Choroid plexus epithelial cell (primary cell): ENCODE results near the gene CUL1.
A peak's percentile ranks its signal among the peaks of the same experiment; 100 is the strongest.

Experiments
- DNase-seq: peaks from one replicate; pipeline ENCODE4 v3.0.0-alpha.2; 2010; ENCODE audit warnings: low read depth
- H3K4me3 ChIP-seq: 2 replicates; pipeline ENCODE4 v1.5.1; 2011; ENCODE audit warnings: low read depth, mild to moderate bottlenecking, control low read depth, low read length, moderate library complexity
- TF ChIP-seq, protein P1 (sequence below): conservative IDR thresholded peaks from 2 replicates; pipeline ENCODE4 v1.5.1; 2011; ENCODE audit warnings: low read depth, mild to moderate bottlenecking, control low read depth, inconsistent platforms, low read length, moderate library complexity

The CUL1 gene

DNA sequence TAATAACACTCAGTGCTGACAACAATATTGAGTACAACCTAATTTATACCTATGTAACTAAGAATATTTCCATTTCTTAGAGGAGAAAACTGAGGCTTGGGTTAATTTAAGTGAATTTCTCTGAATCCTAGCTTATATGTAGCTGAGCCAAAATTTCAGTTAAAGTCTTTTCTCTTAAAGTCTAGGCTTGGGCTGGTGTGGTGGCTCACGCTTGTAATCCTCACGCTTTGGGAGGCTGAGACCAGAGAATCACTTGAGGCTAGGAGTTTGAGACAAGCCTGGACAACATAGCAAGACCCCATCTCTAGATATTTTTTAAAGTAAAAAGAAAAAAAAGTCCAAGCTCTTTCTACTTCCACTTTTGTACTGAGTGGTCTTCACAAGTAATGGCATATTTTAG lies 92.1 kb downstream of the CUL1 start:
- TF ChIP-seq, protein P1, sequence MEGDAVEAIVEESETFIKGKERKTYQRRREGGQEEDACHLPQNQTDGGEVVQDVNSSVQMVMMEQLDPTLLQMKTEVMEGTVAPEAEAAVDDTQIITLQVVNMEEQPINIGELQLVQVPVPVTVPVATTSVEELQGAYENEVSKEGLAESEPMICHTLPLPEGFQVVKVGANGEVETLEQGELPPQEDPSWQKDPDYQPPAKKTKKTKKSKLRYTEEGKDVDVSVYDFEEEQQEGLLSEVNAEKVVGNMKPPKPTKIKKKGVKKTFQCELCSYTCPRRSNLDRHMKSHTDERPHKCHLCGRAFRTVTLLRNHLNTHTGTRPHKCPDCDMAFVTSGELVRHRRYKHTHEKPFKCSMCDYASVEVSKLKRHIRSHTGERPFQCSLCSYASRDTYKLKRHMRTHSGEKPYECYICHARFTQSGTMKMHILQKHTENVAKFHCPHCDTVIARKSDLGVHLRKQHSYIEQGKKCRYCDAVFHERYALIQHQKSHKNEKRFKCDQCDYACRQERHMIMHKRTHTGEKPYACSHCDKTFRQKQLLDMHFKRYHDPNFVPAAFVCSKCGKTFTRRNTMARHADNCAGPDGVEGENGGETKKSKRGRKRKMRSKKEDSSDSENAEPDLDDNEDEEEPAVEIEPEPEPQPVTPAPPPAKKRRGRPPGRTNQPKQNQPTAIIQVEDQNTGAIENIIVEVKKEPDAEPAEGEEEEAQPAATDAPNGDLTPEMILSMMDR, result no peak
- no peak overlapping the region for H3K4me3 ChIP-seq

DNA sequence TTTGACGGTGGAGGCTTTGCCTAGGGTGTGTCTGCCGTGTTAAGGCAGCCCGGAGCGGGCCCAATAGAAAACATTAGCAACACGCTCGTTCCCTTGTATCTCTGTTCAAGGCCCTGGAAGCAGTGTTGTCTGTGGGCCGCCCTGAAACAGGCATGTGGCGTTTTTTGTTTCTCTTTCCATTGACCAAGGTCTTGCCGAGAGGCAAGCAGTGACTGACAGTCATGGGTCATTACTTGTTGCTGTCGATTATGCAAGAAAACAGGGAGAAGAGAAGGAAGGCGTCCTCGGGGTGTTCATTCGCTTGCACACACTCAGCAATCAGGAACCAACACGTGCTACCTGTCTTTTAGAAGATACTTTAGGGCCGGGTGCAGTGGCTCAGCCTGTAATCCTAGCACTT lies 92.8 kb downstream of the CUL1 start:
- H3K4me3 ChIP-seq, result no peak overlapping the region
- TF ChIP-seq, protein P1, result no peak
- DNase-seq, result no peak

More for the DNA sequence above, 92.1 kb downstream of the CUL1 start:
- DNase-seq, result no peak

DNA sequence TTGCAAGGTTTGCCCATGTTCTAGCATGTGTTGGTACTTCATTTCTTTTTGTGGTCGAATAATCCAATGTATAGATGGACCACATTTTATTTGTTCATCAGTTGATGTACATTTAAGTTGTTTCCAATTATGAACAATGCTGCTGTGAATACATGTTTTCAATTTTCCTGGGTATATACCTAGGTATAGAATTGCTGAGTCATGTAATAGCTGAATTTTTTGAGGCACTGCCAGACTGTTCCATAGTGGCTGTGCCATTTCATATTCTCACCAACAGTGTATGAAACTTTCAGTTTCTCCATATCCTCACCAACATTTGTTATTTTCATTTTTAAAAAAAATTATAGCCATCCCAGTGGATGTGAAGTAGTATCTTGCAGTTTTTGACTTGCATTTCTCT lies 94.9 kb downstream of the CUL1 start:
- TF ChIP-seq, protein P1, result no peak
- H3K4me3 ChIP-seq, result no peak overlapping the region
- peak; percentile 15 for DNase-seq

- no peak for DNase-seq
- no peak overlapping the region for H3K4me3 ChIP-seq
- TF ChIP-seq, protein P1, result no peak
Observed at GRCh38 chr7:148794476-148794875, 95.8 kb downstream of the CUL1 start.

GRCh38 chr7:148796841-148797240 lies 98.1 kb downstream of the CUL1 start:
- TF ChIP-seq, protein P1, result no peak

GRCh38 chr7:148799893-148800555 lies 101.3 kb downstream of the CUL1 start:
- H3K4me3 ChIP-seq, result no peak overlapping the region
- TF ChIP-seq, protein P1, result no peak
- DNase-seq, result no peak

More at GRCh38 chr7:148796841-148797240, 98.1 kb downstream of the CUL1 start:
- no peak overlapping the region for H3K4me3 ChIP-seq
- DNase-seq, result no peak

DNA sequence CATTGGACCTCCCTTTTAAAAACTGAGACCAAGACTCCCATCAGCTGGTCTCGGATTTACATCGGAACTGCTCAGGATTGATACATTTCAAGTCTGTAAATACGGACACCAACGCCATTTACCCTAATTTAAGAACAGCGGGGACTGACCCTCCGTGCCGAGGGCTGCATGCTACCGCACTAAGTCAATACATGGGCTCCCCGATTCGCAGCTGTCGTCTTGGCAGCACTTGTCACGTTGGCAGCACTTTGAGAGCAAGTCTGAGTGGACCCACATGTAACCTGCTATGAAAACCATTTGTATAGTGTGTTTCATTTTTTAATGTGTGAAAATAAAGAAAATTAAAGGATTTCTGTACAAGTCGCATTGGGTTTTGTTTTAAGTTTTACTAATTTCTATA lies 102.0 kb downstream of the CUL1 start:
- DNase-seq, result no peak
- H3K4me3 ChIP-seq, result no peak overlapping the region
- TF ChIP-seq, protein P1, result no peak
